Trophoblast cell (in vitro differentiated cells and primary cell): ENCODE results near the gene UTS2.

Experiments used
- DNase-seq, 2 donors: peaks; one replicate each; pipeline ENCODE4 v3.0.0-alpha.2; 2016
- H2AFZ ChIP-seq: 2 replicates; pipeline ENCODE4 v1.6.1; 2013; ENCODE audit warnings: low read length, moderate library complexity, mild to moderate bottlenecking; ENCODE audit not compliant: insufficient read depth, poor library complexity
- H2AK5ac ChIP-seq: 2 replicates; pipeline ENCODE4 v1.6.1; 2013; ENCODE audit warnings: mild to moderate bottlenecking, low read length
- H2BK120ac ChIP-seq: 2 replicates; pipeline ENCODE4 v1.6.1; 2013; ENCODE audit warnings: low read length, mild to moderate bottlenecking, moderate library complexity; ENCODE audit not compliant: insufficient read depth, poor library complexity
- H2BK12ac ChIP-seq: 2 replicates; pipeline ENCODE4 v1.6.1; 2013; ENCODE audit warnings: mild to moderate bottlenecking, low read length, moderate library complexity
- H2BK5ac ChIP-seq: 2 replicates; pipeline ENCODE4 v1.6.1; 2013; ENCODE audit warnings: low read length, low read depth, moderate library complexity, mild to moderate bottlenecking; ENCODE audit not compliant: poor library complexity
- H3K14ac ChIP-seq: 2 replicates; pipeline ENCODE4 v1.6.1; 2013; ENCODE audit warnings: mild to moderate bottlenecking, low read length
- H3K18ac ChIP-seq: 2 replicates; pipeline ENCODE4 v1.6.1; 2013; ENCODE audit warnings: mild to moderate bottlenecking, low read length
- H3K23ac ChIP-seq: 2 replicates; pipeline ENCODE4 v1.6.1; 2013; ENCODE audit warnings: low read length
- H3K27ac ChIP-seq: 2 replicates; pipeline ENCODE4 v1.5.1; 2013; ENCODE audit warnings: low read depth, mild to moderate bottlenecking, inconsistent platforms, low read length, moderate library complexity
- H3K27me3 ChIP-seq: 2 replicates; pipeline ENCODE4 v1.6.1; 2013; ENCODE audit warnings: inconsistent platforms, mild to moderate bottlenecking, low read length, moderate library complexity; ENCODE audit not compliant: insufficient read depth
- H3K36me3 ChIP-seq, 2 experiments: 1 replicate in 1 of 2; 2 replicates in 1 of 2; pipeline ENCODE4 v1.6.1; 2013; ENCODE audit warnings: low read length in 2 of 2, mild to moderate bottlenecking in 2 of 2, moderate library complexity in 1 of 2; ENCODE audit not compliant: insufficient read depth in 2 of 2, control insufficient read depth in 1 of 2
- H3K4ac ChIP-seq: 2 replicates; pipeline ENCODE4 v1.6.1; 2013; ENCODE audit warnings: low read depth, mild to moderate bottlenecking, low read length, moderate library complexity
- H3K4me1 ChIP-seq, 2 experiments: 1 replicate in 1 of 2; 2 replicates in 1 of 2; pipeline ENCODE4 v1.6.1; 2013; ENCODE audit warnings: low read length in 2 of 2, mild to moderate bottlenecking in 2 of 2, moderate library complexity in 1 of 2; ENCODE audit not compliant: insufficient read depth in 2 of 2, control insufficient read depth in 1 of 2
- H3K4me2 ChIP-seq: 2 replicates; pipeline ENCODE4 v1.6.1; 2013; ENCODE audit warnings: inconsistent platforms, mild to moderate bottlenecking, low read length, moderate library complexity
- H3K4me3 ChIP-seq: 2 replicates; pipeline ENCODE4 v1.5.1; 2013; ENCODE audit warnings: mild to moderate bottlenecking, low read depth, low read length, inconsistent platforms
- H3K79me1 ChIP-seq: one replicate; pipeline ENCODE4 v1.6.1; 2013; ENCODE audit warnings: low read length
- H3K79me2 ChIP-seq: 2 replicates; pipeline ENCODE4 v1.6.1; 2013; ENCODE audit warnings: low read length, mild to moderate bottlenecking; ENCODE audit not compliant: control insufficient read depth, insufficient read depth, poor library complexity
- H3K9ac ChIP-seq: 2 replicates; pipeline ENCODE4 v1.6.1; 2013; ENCODE audit warnings: mild to moderate bottlenecking, low read length
- H3K9me3 ChIP-seq: 2 replicates; pipeline ENCODE4 v1.6.1; 2013; ENCODE audit warnings: low read depth, mild to moderate bottlenecking, control low read depth, inconsistent platforms, low read length; ENCODE audit not compliant: insufficient read depth
- H4K12ac ChIP-seq: 2 replicates; pipeline ENCODE4 v1.6.1; 2013; ENCODE audit warnings: low read depth, mild to moderate bottlenecking, low read length, moderate library complexity
- H4K8ac ChIP-seq: 2 replicates; pipeline ENCODE4 v1.6.1; 2013; ENCODE audit warnings: low read depth, mild to moderate bottlenecking, low read length, moderate library complexity
- H4K91ac ChIP-seq: one replicate; pipeline ENCODE4 v1.6.1; 2013; ENCODE audit warnings: low read depth, mild to moderate bottlenecking, low read length, moderate library complexity
- WGBS: extraction: QIAGEN DNeasy Blood & Tissue Kit; methylation state at CpG from one replicate; pipeline ENCODE4 v1.1.7; 2013; ENCODE audit warnings: missing lambda C conversion rate; ENCODE audit not compliant: insufficient read length, insufficient coverage; ENCODE audit errors: extremely low coverage; 5-methylcytosine and 5-hydroxymethylcytosine counted together

The UTS2 gene

DNA sequence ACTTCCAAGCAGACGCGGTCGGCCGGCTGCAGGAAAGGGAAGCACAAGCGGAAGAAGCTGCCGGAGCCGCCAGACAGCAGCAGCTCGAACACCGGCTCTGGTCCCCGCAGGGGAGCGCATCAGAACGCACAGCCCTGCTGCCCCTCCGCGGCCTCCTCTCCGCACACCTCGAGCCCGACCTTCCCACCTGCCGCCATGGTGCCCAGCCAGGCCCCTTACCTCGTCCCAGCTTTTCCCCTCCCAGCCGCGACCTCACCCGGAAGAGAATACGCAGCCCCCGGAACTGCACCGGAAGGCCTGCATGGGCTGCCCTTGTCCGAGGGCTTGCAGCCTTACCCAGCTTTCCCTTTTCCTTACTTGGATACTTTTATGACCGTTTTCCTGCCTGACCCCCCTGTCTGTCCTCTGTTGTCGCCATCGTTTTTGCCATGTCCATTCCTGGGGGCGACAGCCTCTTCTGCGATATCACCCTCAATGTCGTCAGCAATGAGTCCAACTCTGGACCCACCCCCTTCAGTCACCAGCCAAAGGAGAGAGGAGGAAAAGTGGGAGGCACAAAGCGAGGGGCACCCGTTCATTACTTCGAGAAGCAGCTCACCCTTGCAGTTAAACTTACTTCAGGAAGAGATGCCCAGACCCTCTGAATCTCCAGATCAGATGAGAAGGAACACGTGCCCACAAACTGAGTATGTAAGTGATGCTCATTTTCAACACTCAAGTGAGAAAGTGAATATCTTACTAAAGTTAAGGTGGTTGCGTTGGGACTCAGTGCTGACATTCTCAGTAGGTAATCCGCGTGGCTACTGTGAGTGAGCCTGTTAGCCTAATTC, 25.5 kb downstream of the UTS2 start:
- no peak overlapping the region for H3K18ac ChIP-seq
- H3K4ac ChIP-seq: no peak overlapping the region
- no peaks in the 10 kb centered on the region for H3K79me2 ChIP-seq
- H3K14ac ChIP-seq: no peak overlapping the region
- H4K12ac ChIP-seq: no peak overlapping the region
- no peak overlapping the region for H3K9ac ChIP-seq
- no peak for DNase-seq
- no peak overlapping the region for H3K4me2 ChIP-seq
- H2AK5ac ChIP-seq: no peak overlapping the region
- WGBS: no CpG with 5 or more reads among the region's 39 CpGs
- no peak overlapping the region for H3K23ac ChIP-seq
- no peaks in the 10 kb centered on the region for H3K36me3 ChIP-seq
- no peaks in the 10 kb centered on the region for H3K27me3 ChIP-seq
- H4K91ac ChIP-seq: no peak overlapping the region
- H3K4me1 ChIP-seq: no peaks in the 10 kb centered on the region
- H4K8ac ChIP-seq: no peak overlapping the region
- H3K79me1 ChIP-seq: no peaks in the 10 kb centered on the region
- no peak overlapping the region for H2AFZ ChIP-seq
- H2BK120ac ChIP-seq: no peak overlapping the region
- no peak overlapping the region for H3K4me3 ChIP-seq
- H2BK12ac ChIP-seq: no peak overlapping the region
- H3K27ac ChIP-seq: no peak overlapping the region
- H3K9me3 ChIP-seq: no peaks in the 10 kb centered on the region
- H2BK5ac ChIP-seq: no peak overlapping the region

DNA sequence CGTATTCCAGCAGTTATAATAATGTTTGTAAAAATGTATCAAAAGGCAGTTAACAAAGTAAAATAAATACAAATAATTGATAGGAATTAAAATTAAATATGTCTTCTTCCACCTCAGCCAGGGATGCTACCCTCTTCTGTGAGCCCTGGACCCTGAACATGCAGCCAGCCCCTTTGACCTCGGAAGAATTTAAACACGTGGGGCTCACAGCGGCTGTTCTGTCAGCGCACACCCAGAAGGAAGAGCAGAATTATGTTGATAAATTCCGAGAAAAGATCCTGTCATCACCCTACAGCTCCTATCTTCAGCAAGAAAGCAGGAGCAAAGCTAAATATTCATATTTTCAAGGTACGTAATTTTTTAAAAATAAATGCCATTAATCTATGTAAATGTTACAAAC, 26.5 kb downstream of the UTS2 start:
- Histone ChIP-seq H3K23ac (no peak overlapping the region), H2AFZ (no peak overlapping the region), H4K91ac (no peak overlapping the region), H2AK5ac (no peak overlapping the region), H4K8ac (no peak overlapping the region), H3K9me3 (no peaks in the 10 kb centered on the region), H3K18ac (no peak overlapping the region), H2BK5ac (no peak overlapping the region), H3K79me2 (no peaks in the 10 kb centered on the region), H3K36me3 (no peaks in the 10 kb centered on the region), H3K4me2 (no peak overlapping the region), H3K27ac (no peak overlapping the region), H3K27me3 (no peaks in the 10 kb centered on the region), H3K4me1 (no peaks in the 10 kb centered on the region), H3K79me1 (no peaks in the 10 kb centered on the region), H4K12ac (no peak overlapping the region), H3K14ac (no peak overlapping the region), H3K9ac (no peak overlapping the region), H2BK12ac (no peak overlapping the region), H3K4ac (no peak overlapping the region), H3K4me3 (no peak overlapping the region), H2BK120ac (no peak overlapping the region)
- DNase-seq: no peak
- no CpG with 5 or more reads among the region's 7 CpGs for WGBS

DNA sequence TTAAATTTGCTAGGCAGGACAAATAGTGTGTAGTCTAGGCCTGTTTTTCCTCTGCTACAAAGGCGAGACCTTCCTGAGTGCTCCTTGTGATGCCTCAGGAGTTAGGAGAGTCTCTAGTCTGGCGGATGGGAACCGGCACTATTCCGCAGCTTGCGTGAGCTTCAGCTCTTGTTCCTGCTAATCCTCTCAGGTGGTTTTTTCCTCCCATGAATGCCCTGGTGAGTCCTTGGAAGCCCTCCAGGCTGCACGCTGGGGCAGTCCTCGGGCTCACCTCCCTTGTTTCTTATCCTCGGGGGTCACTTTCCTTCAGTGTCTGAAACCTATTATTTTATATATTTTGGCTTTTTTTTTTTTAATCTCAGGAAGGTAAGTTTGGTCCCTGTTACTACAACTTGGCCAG, 28.2 kb downstream of the UTS2 start:
- no peak overlapping the region for H4K12ac ChIP-seq
- no peak overlapping the region for H3K18ac ChIP-seq
- no peak overlapping the region for H3K4me2 ChIP-seq
- no peaks in the 10 kb centered on the region for H3K79me2 ChIP-seq
- no peak overlapping the region for H3K4me3 ChIP-seq
- no peak overlapping the region for H3K27ac ChIP-seq
- H3K9me3 ChIP-seq: no peaks in the 10 kb centered on the region
- no peak overlapping the region for H2BK5ac ChIP-seq
- no peak overlapping the region for H3K14ac ChIP-seq
- no peaks in the 10 kb centered on the region for H3K36me3 ChIP-seq
- H3K4ac ChIP-seq: no peak overlapping the region
- H3K27me3 ChIP-seq: no peaks in the 10 kb centered on the region
- H3K23ac ChIP-seq: no peak overlapping the region
- H3K4me1 ChIP-seq: no peaks in the 10 kb centered on the region
- no peak overlapping the region for H2BK120ac ChIP-seq
- H4K8ac ChIP-seq: no peak overlapping the region
- no peak overlapping the region for H2AFZ ChIP-seq
- DNase-seq: no peak
- no peak overlapping the region for H2BK12ac ChIP-seq
- H3K79me1 ChIP-seq: no peaks in the 10 kb centered on the region
- no peak overlapping the region for H2AK5ac ChIP-seq
- no peak overlapping the region for H4K91ac ChIP-seq
- no peak overlapping the region for H3K9ac ChIP-seq
- WGBS: no CpG with 5 or more reads among the region's 8 CpGs

GRCh38 chr1:7821282-7821681, 31.6 kb downstream of the UTS2 start:
- Histone ChIP-seq H3K79me1 (no peaks in the 10 kb centered on the region), H3K79me2 (no peaks in the 10 kb centered on the region), H3K4me1 (no peaks in the 10 kb centered on the region), H4K8ac (no peak overlapping the region), H4K91ac (no peak overlapping the region), H2BK12ac (no peak overlapping the region), H2AK5ac (no peak overlapping the region), H4K12ac (no peak overlapping the region), H3K14ac (no peak overlapping the region), H3K4me2 (no peak overlapping the region), H3K9ac (no peak overlapping the region), H2AFZ (no peak overlapping the region), H3K36me3 (no peaks in the 10 kb centered on the region), H3K4ac (no peak overlapping the region), H3K4me3 (no peak overlapping the region), H2BK120ac (no peak overlapping the region), H3K18ac (no peak overlapping the region), H2BK5ac (no peak overlapping the region), H3K27me3 (no peaks in the 10 kb centered on the region), H3K27ac (no peak overlapping the region), H3K9me3 (no peaks in the 10 kb centered on the region), H3K23ac (no peak overlapping the region)
- no CpG with 5 or more reads among the region's 3 CpGs for WGBS
- DNase-seq: no peak
